CD14-positive monocyte (primary cell): ENCODE results near the gene NDUFB5. TPM values are rescaled to one million over a fixed set of nuclear protein-coding genes. Genes with fewer than 3 reads are reported as not detected.

Experiments used
- DNase-seq, 3 donors: peaks; one replicate each; pipeline ENCODE4 v3.0.0-alpha.2; 2011 to 2022
- H2AFZ ChIP-seq: 2 replicates; pipeline ENCODE4 v1.6.0; 2012; ENCODE audit warnings: mild to moderate bottlenecking, low read depth, low read length, inconsistent platforms; ENCODE audit not compliant: insufficient read depth, poor library complexity, severe bottlenecking
- H3K27ac ChIP-seq, 2 donors: 1 replicate in 1 of 2; 2 replicates in 1 of 2; pipeline ENCODE4 v1.5.1; 2012 to 2013; ENCODE audit warnings: low read length in 2 of 2, control low read depth in 1 of 2, inconsistent platforms in 1 of 2, low read depth in 1 of 2, mild to moderate bottlenecking in 1 of 2
- H3K27me3 ChIP-seq, 2 donors: one replicate each; pipeline versions ENCODE4 v1.6.0 to v1.6.1; 2011 to 2013; ENCODE audit warnings: low read length in 2 of 2; ENCODE audit not compliant: control insufficient read depth in 2 of 2, insufficient read depth in 2 of 2
- H3K36me3 ChIP-seq, 2 donors: replicated peaks in 1 of 2; 1 replicate in 1 of 2; 2 replicates in 1 of 2; pipeline versions ENCODE4 v1.5.1 to v1.6.1; 2012 to 2013; ENCODE audit warnings: low read length in 2 of 2, control low read depth in 1 of 2, inconsistent platforms in 1 of 2, mild to moderate bottlenecking in 1 of 2; ENCODE audit not compliant: insufficient read depth in 2 of 2, control insufficient read depth in 1 of 2
- H3K4me1 ChIP-seq, 2 donors: 1 replicate in 1 of 2; 2 replicates in 1 of 2; pipeline versions ENCODE4 v1.5.1 to v1.6.1; 2012 to 2013; ENCODE audit warnings: low read length in 2 of 2, control low read depth in 1 of 2, inconsistent platforms in 1 of 2, mild to moderate bottlenecking in 1 of 2, moderate library complexity in 1 of 2; ENCODE audit not compliant: insufficient read depth in 2 of 2, control insufficient read depth in 1 of 2
- H3K4me2 ChIP-seq: replicated peaks from 2 replicates; pipeline ENCODE3; 2012; ENCODE audit warnings: low read length, moderate library complexity, mild to moderate bottlenecking; ENCODE audit not compliant: poor library complexity, severe bottlenecking; ENCODE audit errors: extremely low read depth
- H3K4me3 ChIP-seq, 3 experiments: fragments of 200-600 bp in 1 of 3; sonication (generic) in 1 of 3; replicated peaks in 1 of 3; 1 replicate in 2 of 3; 2 replicates in 1 of 3; pipeline ENCODE4 v1.5.1; 2011 to 2013; ENCODE audit warnings: low read length in 3 of 3, mild to moderate bottlenecking in 3 of 3, control low read depth in 2 of 3, low read depth in 2 of 3, inconsistent platforms in 1 of 3, moderate library complexity in 1 of 3
- H3K79me2 ChIP-seq: 2 replicates; pipeline ENCODE4 v1.6.0; 2012; ENCODE audit warnings: mild to moderate bottlenecking, control low read depth, inconsistent platforms, low read length, moderate library complexity; ENCODE audit not compliant: insufficient read depth
- H3K9ac ChIP-seq: 2 replicates; pipeline ENCODE4 v1.6.0; 2017; ENCODE audit warnings: low read length, mild to moderate bottlenecking; ENCODE audit not compliant: insufficient read depth, poor library complexity, severe bottlenecking
- H3K9me3 ChIP-seq, 2 donors: replicated peaks in 1 of 2; 1 replicate in 1 of 2; 2 replicates in 1 of 2; pipeline versions ENCODE4 v1.5.1 to v1.6.1; 2012 to 2013; ENCODE audit warnings: low read length in 2 of 2, control low read depth in 1 of 2; ENCODE audit not compliant: control insufficient read depth in 1 of 2, insufficient read depth in 1 of 2
- H4K20me1 ChIP-seq: 2 replicates; pipeline ENCODE4 v1.6.0; 2012; ENCODE audit warnings: mild to moderate bottlenecking, low read length, control low read depth, moderate library complexity; ENCODE audit not compliant: insufficient read depth
- H3K27ac Mint-ChIP-seq, 7 donors: one replicate each; pipeline ENCODE4 v1.8.0; 2020; ENCODE audit warnings: mild to moderate bottlenecking in 7 of 7, mixed read lengths in 7 of 7, moderate library complexity in 6 of 7, inconsistent platforms in 2 of 7
- H3K27me3 Mint-ChIP-seq, 3 donors: one replicate each; pipeline ENCODE4 v1.8.0; 2021 to 2022; ENCODE audit warnings: low read depth in 3 of 3, mild to moderate bottlenecking in 3 of 3, mixed read lengths in 3 of 3, moderate library complexity in 3 of 3, inconsistent platforms in 1 of 3
- H3K36me3 Mint-ChIP-seq, 2 donors: one replicate each; pipeline ENCODE4 v1.8.0; 2020; ENCODE audit warnings: mixed read lengths in 2 of 2, inconsistent platforms in 1 of 2, mild to moderate bottlenecking in 1 of 2
- H3K4me1 Mint-ChIP-seq: one replicate; pipeline ENCODE4 v1.8.0; 2020; ENCODE audit warnings: mild to moderate bottlenecking, mixed read lengths
- H3K4me3 Mint-ChIP-seq, 2 donors: one replicate each; pipeline ENCODE4 v1.8.0; 2020; ENCODE audit warnings: mild to moderate bottlenecking in 2 of 2, mixed read lengths in 2 of 2, moderate library complexity in 1 of 2
- H3K9me3 Mint-ChIP-seq, 7 donors: one replicate each; pipeline ENCODE4 v1.8.0; 2020 to 2022; ENCODE audit warnings: mixed read lengths in 7 of 7, mild to moderate bottlenecking in 6 of 7, moderate library complexity in 6 of 7, inconsistent platforms in 2 of 7
- WGBS: methylation state at CpG from one replicate; pipeline ENCODE4 v1.1.5; 2013; ENCODE audit warnings: missing lambda C conversion rate; ENCODE audit not compliant: insufficient coverage; 5-methylcytosine and 5-hydroxymethylcytosine counted together
- intact Hi-C, 2 donors: fragments of 100-400 bp; cut with micrococcal nuclease; formaldehyde crosslinking; loops; one replicate each; pipeline versions ENCODE4 v1.15.0 to v1.15.1; 2023
- polyA plus RNA-seq, 3 donors: library from polyadenylated mRNA; depleted of rRNA in 1 of 3; unstranded in 2 of 3; stranded (reverse) in 1 of 3; fragments of 300-500 nt in 2 of 3; fragments of >200 nt in 1 of 3; fragmentation: Illumina TruSeq in 2 of 3; gene quantifications; 1 replicate in 2 of 3; 2 replicates in 1 of 3; pipeline ENCODE4 v1.2.3, GENCODE V29; 2012 to 2021
- TF ChIP-seq, protein P1 (sequence below): fragments of 200-600 bp; IDR thresholded peaks from one replicate; pipeline ENCODE4 v1.8.0; 2022; ENCODE audit warnings: antibody characterized with exemption, mild to moderate bottlenecking

Gene NDUFB5
- polyA plus RNA-seq, 3 donors: 30.8 to 144 (median 132) TPM

DNA sequence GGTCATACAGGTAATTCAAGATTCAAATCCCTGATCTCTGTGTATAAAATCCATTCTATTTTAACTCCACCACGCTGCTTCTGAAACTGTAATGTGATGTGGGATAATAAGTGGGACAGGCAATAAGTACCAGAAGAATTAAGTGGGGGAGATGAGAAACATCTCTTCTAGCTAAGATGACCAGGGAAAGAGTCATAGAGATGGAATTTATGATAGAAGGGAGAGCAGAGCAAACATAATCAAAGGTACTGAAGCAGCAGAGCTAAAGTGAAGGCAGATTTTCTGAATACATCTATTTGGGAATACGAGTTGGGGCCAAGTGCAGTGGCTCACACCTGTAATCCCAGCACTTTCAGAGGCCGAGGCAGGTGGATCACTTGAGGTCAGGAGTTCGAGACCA is 5.1 kb upstream of the NDUFB5 start:
- peaks cover 0 to 2% (median 0%) of the 10 kb centered on the region in 3 donors for H3K27me3 Mint-ChIP-seq
- H4K20me1 ChIP-seq: no peaks in the 10 kb centered on the region
- no peak overlapping the region for H3K4me2 ChIP-seq
- H3K36me3 Mint-ChIP-seq: peaks cover 63 to 67% of the 10 kb centered on the region in 2 donors
- H3K4me1 ChIP-seq: peaks cover 5 to 13% of the 10 kb centered on the region in 2 donors
- no peak for DNase-seq
- H3K4me3 ChIP-seq: no peak overlapping the region
- H3K4me1 Mint-ChIP-seq: peaks cover 11% of the 10 kb centered on the region
- H3K36me3 ChIP-seq: peaks cover 70 to 76% of the 10 kb centered on the region in 2 donors
- no peaks in the 10 kb centered on the region for H3K27me3 ChIP-seq
- no peak overlapping the region for H3K9ac ChIP-seq
- no peak overlapping the region for H3K4me3 Mint-ChIP-seq
- H3K27ac Mint-ChIP-seq: no peak overlapping the region
- H3K79me2 ChIP-seq: peaks cover 43% of the 10 kb centered on the region
- H3K9me3 Mint-ChIP-seq: no peaks in the 10 kb centered on the region
- TF ChIP-seq, protein P1, sequence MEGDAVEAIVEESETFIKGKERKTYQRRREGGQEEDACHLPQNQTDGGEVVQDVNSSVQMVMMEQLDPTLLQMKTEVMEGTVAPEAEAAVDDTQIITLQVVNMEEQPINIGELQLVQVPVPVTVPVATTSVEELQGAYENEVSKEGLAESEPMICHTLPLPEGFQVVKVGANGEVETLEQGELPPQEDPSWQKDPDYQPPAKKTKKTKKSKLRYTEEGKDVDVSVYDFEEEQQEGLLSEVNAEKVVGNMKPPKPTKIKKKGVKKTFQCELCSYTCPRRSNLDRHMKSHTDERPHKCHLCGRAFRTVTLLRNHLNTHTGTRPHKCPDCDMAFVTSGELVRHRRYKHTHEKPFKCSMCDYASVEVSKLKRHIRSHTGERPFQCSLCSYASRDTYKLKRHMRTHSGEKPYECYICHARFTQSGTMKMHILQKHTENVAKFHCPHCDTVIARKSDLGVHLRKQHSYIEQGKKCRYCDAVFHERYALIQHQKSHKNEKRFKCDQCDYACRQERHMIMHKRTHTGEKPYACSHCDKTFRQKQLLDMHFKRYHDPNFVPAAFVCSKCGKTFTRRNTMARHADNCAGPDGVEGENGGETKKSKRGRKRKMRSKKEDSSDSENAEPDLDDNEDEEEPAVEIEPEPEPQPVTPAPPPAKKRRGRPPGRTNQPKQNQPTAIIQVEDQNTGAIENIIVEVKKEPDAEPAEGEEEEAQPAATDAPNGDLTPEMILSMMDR: no peak
- no peak overlapping the region for H3K27ac ChIP-seq
- no peak overlapping the region for H2AFZ ChIP-seq
- 100% methylated on average over 1 of the region's 4 CpGs for WGBS
- intact Hi-C loops: no loop called here
- no peaks in the 10 kb centered on the region for H3K9me3 ChIP-seq

DNA sequence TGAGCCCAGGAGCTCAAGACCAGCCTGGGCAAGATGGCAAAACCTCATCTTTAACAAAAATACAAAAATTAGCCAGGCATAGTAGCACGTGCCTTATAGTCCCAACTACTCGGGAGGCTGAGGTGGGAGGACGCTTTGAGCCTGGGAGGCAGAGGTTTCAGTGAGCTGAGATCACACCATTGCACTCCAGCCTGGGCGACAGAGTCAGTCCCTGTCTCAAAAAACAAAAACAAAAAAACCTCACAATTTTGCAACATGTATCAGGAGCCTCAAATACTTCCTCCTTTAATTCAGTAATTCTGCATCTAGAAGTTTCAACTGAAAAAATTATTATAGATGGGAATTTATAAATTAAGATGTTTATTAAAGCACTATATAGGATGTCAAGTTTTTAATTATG is 1.3 kb upstream of the NDUFB5 start:
- H3K4me1 ChIP-seq: peaks cover 27 to 36% of the 10 kb centered on the region in 2 donors
- DNase-seq: peak in 1 of 3 donors; percentile 1
- intact Hi-C loops: loop anchor here (5.0 kb wide), 2 partner anchors 41 to 256 kb away; partner anchors contain the start of genes ACTL6A (in 1 of the 2) and MFN1 (in 1 of the 2)
- no peak overlapping the region for H3K9ac ChIP-seq
- H3K27ac ChIP-seq: peak overlapping the region in 1 of 2 donors; percentile 6
- no peaks in the 10 kb centered on the region for H3K27me3 ChIP-seq
- Mint-ChIP-seq H3K27me3 (peaks cover 0 to 2% (median 0%) of the 10 kb centered on the region in 3 donors), H3K36me3 (peaks cover 36 to 39% of the 10 kb centered on the region in 2 donors), H3K27ac (peak overlapping the region in 4 of 7 donors; percentile 14 to 100 (median 44)), H3K9me3 (no peaks in the 10 kb centered on the region), H3K4me1 (peaks cover 33% of the 10 kb centered on the region), H3K4me3 (no peak overlapping the region)
- H4K20me1 ChIP-seq: no peaks in the 10 kb centered on the region
- H3K9me3 ChIP-seq: no peaks in the 10 kb centered on the region
- H2AFZ ChIP-seq: no peak overlapping the region
- peak overlapping the region; percentile 90 for H3K4me2 ChIP-seq
- TF ChIP-seq, protein P1: no peak
- H3K79me2 ChIP-seq: peaks cover 73% of the 10 kb centered on the region
- 100% methylated on average over 1 of the region's 4 CpGs for WGBS
- peaks cover 39 to 43% of the 10 kb centered on the region in 2 donors for H3K36me3 ChIP-seq
- peak overlapping the region in 1 of 3 experiments; percentile 96 for H3K4me3 ChIP-seq
